ENCODE data around the gene PLA2G12A. TPM values are rescaled to one million over a fixed set of nuclear protein-coding genes. Genes with fewer than 3 reads are reported as not detected.

PLA2G12A gene
- total and polyA plus RNA-seq, 8 donors, result 20.6 to 58.4 (median 32.2) TPM

DNA sequence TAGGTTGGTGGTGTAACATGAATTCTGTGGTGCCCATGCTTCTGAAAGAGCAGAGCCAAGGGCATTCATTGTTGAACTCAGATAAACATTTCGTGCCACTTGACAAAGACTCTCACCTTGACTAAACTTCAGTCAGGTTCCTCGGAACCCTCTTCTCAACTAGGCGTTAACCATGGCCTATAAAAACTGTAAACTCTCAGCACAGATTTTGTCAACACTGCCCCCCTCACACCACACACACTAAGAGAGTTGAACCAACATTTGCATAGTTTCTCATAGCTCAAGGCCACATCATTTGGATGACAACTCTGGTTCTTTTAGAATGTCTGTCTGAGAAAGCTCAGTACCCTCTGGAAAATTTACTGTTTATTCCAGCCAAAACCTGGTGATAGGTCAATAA lies 54.7 kb downstream of the PLA2G12A start:
- peak in 1 of 4 donors; percentile 7 for DNase-seq
- no peaks in the 10 kb centered on the region for H3K36me3 ChIP-seq
- ATAC-seq, result peak; percentile 65

DNA sequence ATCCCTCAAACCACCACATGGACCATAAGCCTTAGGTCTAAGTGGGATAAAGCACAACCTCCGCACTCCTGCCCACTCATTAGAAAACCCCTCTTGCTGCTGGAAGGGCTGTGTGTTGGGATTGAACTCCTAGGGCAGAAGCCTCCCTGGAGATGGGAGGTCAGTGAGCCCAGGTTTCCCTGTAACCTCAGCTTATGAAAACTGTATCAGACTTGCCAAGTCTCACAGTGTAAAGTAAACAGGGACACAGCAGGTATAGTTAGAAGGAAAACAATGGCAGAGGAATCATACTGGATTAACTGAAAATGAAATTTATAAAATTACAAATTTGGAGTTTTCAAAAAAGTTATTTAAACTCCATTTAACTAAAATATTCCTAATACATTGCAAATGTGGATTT lies 56.6 kb downstream of the PLA2G12A start:
- TF ChIP-seq CTCF (IDR thresholded peaks at IDR 0.05), result no peak
- H3K4me3 ChIP-seq, result no peak overlapping the region
- intact Hi-C loops (cut with DNase I), result no loop called here
- no peaks in the 10 kb centered on the region for H3K27me3 ChIP-seq
- H3K27ac ChIP-seq, result no peak overlapping the region
- no peaks in the 10 kb centered on the region for H3K4me1 ChIP-seq
- no peaks in the 10 kb centered on the region for H3K36me3 ChIP-seq
- no peaks in the 10 kb centered on the region for H3K9me3 ChIP-seq
- DNase-seq, result no peak
- no peak for ATAC-seq

More for the DNA sequence above, 54.7 kb downstream of the PLA2G12A start:
- no peaks in the 10 kb centered on the region for H3K9me3 ChIP-seq
- intact Hi-C loops (cut with DNase I), result no loop called here
- no peak for TF ChIP-seq CTCF (IDR thresholded peaks at IDR 0.05)
- H3K27ac ChIP-seq, result no peak overlapping the region
- H3K27me3 ChIP-seq, result no peaks in the 10 kb centered on the region
- H3K4me1 ChIP-seq, result no peaks in the 10 kb centered on the region
- no peak overlapping the region for H3K4me3 ChIP-seq

DNA sequence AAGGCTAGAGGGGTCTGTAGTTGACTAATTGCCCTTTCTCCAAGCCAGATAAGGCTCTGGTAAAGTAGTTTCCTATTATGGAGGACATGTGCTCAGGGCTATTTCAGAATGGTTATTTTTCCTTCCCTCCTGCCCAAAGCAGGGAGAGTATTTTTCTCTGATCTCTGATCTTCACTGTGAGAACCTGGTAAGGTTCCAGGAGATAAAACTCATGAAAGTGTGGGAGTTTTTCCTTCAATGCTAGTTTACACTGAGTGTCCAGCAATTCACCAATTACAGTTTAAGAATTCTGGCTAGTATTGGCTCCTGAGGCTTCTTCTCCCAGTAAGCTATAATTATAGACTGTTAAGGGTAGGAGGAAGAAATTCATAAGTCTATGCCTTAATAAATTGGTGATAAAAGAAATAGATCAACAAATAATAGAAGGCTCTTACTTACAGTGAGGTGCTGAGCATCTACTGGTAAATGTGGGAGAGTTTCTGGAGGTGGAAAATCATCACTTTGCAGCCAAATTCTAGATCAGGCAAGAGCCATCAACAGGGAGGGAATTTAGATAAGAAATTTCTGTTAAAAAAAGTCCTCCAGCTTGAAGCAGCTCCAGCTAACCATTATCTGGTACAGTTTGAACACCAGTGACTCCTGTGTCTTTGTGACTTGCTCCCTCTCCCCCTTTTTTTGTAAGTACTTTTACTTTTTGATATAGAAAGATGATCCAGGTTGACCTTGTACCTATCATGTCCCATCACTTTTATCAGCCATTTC lies 57.5 kb downstream of the PLA2G12A start:
- ATAC-seq (no peak), DNase-seq (no peak)
- intact Hi-C loops (cut with DNase I), result no loop called here
- Histone ChIP-seq H3K9me3 (no peaks in the 10 kb centered on the region), H3K4me1 (no peaks in the 10 kb centered on the region), H3K27me3 (no peaks in the 10 kb centered on the region), H3K4me3 (no peak overlapping the region), H3K36me3 (no peaks in the 10 kb centered on the region), H3K27ac (no peak overlapping the region)
- no peak for TF ChIP-seq CTCF (IDR thresholded peaks at IDR 0.05)

DNA sequence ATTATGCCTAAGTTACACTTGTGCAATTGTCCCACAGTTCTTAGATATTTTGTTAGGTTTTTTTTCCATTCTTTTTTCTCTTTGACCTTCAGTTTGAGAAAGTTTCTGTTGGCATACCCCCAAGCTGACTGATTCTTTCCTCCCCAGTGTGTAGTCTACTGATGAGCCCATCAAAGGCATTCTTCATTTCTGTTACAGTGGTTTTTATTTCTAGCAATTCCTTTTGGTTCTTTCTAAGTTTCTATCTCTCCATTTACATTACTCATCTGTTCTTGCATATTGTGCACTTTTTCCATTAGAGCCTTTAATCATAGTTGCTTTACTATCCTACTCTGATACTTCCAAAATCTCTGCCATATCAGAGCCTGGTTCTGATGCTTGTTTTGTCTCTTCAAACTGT lies 58.5 kb downstream of the PLA2G12A start:
- Histone ChIP-seq H3K4me3 (no peak overlapping the region), H3K9me3 (no peaks in the 10 kb centered on the region), H3K27me3 (no peaks in the 10 kb centered on the region), H3K4me1 (no peaks in the 10 kb centered on the region), H3K36me3 (no peaks in the 10 kb centered on the region), H3K27ac (no peak overlapping the region)
- DNase-seq (no peak), ATAC-seq (no peak)
- TF ChIP-seq CTCF (IDR thresholded peaks at IDR 0.05), result no peak
- intact Hi-C loops (cut with DNase I), result no loop called here

DNA sequence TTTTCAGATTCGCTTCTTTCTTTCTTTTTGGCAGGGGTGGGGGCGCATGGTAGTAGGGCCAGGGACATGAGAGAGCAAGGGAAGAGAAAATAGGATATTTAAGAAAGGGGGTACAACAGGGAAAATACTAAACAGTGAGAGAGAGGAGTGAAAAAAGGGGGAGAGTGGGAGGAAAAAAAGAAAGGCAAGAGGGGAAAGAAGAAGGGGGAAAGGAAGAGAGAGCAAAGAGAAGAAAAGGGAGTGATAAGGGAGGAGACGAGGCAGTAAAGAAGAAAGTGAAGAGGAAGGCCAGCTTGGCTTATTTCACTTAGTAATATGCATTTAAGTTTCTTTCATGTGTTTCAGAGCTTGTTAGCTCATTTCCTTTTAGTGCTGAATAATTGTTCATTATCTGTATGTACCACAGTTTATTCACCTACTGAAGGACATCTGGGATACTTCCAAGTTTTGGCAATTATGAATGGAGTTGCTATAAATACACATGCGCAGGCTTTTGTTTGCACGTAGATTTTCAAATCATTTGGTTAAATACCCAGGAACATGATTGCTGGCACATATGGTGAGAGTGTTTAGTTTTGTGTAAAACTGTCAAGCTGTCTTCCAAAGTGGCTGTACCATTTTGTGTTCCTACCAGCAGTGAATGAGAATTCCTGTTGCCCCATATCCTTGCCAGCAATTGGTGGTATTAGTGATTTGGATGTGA lies 63.9 kb downstream of the PLA2G12A start:
- DNase-seq, result no peak
- Histone ChIP-seq H3K9me3 (no peaks in the 10 kb centered on the region), H3K4me1 (no peaks in the 10 kb centered on the region), H3K27me3 (no peaks in the 10 kb centered on the region), H3K4me3 (no peak overlapping the region), H3K36me3 (no peaks in the 10 kb centered on the region), H3K27ac (no peak overlapping the region)
- intact Hi-C loops (cut with DNase I), result no loop called here
- ATAC-seq, result no peak
- TF ChIP-seq CTCF (IDR thresholded peaks at IDR 0.05), result no peak
